ENCODE measurements around the gene CDKN1A. TPM values are rescaled to one million over a fixed set of nuclear protein-coding genes. Genes with fewer than 3 reads are reported as not detected.

CDKN1A gene
- total RNA-seq, 4 donors from 2014 or later: 47.3 to 613 (median 93.3) TPM

DNA sequence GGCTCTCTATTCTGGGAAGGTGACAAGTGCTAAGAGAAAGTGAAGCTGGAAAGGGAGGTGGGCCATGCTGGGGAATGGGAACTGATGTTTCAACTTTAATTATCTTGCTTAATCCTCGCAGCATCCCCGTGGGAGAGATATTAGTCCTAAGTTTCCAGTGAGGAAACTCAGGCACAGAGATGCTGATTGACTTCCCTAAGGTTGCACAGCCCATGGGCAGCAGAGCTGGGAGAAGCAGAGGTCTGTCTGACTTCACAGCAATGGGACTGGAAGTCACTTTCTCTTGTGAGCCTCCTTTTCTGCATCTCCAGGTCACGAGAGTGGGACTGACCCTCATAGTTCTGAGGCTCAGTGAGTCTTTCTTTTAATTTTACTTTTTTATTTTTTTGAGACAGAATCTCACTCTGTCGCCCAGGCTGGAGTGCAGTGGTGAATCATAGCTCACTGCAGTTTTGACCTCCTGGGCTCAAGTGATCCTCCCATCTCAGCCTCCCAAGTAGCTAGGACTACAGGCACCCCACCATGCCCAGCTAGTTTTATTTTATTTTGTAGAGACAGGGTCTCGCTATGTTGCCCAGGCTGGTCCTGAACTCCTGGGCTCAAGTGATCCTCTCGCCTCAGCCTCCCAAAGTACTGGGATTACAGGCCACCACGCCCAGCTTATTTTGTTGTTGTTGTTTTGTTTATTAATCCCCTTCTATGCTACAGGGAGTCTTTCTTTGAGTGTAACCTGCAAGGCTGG, 21.7 kb downstream of the CDKN1A start:
- Histone ChIP-seq H3K27me3 (no peaks in the 10 kb centered on the region), H3K4me1 (no peaks in the 10 kb centered on the region), H3K27ac (replicated peaks in 1 of 4) (no peak overlapping the region), H3K36me3 (no peaks in the 10 kb centered on the region), H3K4me3 (no peak overlapping the region), H3K9me3 (no peaks in the 10 kb centered on the region)
- intact Hi-C loops (cut with DNase I): no loop called here
- DNase-seq (ENCODE audit: extremely low spot score): no peak
- TF ChIP-seq POLR2A (IDR thresholded peaks at IDR 0.05; ENCODE audit: low read depth): no peak
- TF ChIP-seq, protein P1, sequence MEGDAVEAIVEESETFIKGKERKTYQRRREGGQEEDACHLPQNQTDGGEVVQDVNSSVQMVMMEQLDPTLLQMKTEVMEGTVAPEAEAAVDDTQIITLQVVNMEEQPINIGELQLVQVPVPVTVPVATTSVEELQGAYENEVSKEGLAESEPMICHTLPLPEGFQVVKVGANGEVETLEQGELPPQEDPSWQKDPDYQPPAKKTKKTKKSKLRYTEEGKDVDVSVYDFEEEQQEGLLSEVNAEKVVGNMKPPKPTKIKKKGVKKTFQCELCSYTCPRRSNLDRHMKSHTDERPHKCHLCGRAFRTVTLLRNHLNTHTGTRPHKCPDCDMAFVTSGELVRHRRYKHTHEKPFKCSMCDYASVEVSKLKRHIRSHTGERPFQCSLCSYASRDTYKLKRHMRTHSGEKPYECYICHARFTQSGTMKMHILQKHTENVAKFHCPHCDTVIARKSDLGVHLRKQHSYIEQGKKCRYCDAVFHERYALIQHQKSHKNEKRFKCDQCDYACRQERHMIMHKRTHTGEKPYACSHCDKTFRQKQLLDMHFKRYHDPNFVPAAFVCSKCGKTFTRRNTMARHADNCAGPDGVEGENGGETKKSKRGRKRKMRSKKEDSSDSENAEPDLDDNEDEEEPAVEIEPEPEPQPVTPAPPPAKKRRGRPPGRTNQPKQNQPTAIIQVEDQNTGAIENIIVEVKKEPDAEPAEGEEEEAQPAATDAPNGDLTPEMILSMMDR (IDR thresholded peaks at IDR 0.05): no peak
- no peak for TF ChIP-seq EP300 (IDR thresholded peaks at IDR 0.05)
- TF ChIP-seq POLR2AphosphoS5 (IDR thresholded peaks at IDR 0.05): no peak
- 84% methylated on average over 7 of the region's 7 CpGs for WGBS

DNA sequence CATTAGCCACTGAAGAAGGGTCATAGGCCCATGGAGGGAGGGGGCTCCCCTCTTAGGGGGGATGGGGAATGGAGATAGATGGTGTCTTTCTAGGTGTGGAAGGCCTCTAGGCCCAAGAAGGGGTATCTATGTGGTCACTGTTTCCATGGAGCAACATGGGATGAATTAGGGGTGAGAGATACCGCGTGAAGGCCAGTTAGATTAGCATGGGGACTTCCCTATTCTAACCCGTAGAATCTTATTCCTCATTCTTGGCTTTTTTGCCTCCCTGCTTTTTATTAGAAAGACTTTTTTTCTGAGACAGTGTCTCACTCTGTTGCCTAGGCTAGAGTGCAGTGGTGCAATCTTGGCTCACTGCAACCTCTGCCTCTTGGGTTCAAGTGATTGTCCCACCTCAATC, 22.3 kb downstream of the CDKN1A start:
- Histone ChIP-seq H3K27ac (replicated peaks in 1 of 4) (no peak overlapping the region), H3K4me3 (no peak overlapping the region), H3K4me1 (no peaks in the 10 kb centered on the region), H3K27me3 (no peaks in the 10 kb centered on the region), H3K36me3 (no peaks in the 10 kb centered on the region), H3K9me3 (no peaks in the 10 kb centered on the region)
- no peak for DNase-seq (ENCODE audit: extremely low spot score)
- TF ChIP-seq EP300 (IDR thresholded peaks at IDR 0.05): no peak
- TF ChIP-seq POLR2AphosphoS5 (IDR thresholded peaks at IDR 0.05): no peak
- TF ChIP-seq POLR2A (IDR thresholded peaks at IDR 0.05; ENCODE audit: low read depth): no peak
- TF ChIP-seq, protein P1 (IDR thresholded peaks at IDR 0.05): no peak
- WGBS: 59% methylated on average over 3 of the region's 3 CpGs
- intact Hi-C loops (cut with DNase I): no loop called here

DNA sequence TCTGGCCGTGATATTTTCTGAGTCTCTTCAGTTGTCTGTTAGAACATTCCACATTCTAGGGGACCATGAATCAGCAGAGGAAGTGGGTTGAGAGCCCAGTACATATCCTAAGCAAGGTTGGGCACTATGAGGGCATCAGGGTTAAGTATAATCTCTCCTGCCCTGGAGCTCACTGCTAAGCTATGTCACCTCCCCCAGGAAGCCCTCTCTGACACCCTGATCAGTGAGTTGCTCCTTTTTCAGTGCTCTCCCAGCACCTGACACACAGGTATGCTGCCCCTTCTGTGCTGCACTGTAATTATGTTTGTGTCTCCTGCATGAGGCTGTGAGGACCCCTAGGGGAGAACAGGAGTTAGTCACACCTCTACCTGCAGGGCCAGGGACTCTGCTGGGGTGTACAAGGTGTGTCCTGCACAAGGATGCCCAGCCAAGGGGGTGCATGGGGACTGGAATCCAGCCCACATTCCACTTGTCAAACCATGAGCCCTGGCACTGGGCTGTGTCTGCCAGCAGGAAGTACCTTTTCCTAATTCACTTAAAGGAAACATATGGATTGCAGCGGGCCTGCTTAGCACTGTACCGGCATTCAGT, 23.0 kb downstream of the CDKN1A start:
- TF ChIP-seq, protein P1 (IDR thresholded peaks at IDR 0.05): no peak
- TF ChIP-seq EP300 (IDR thresholded peaks at IDR 0.05): no peak
- TF ChIP-seq POLR2AphosphoS5 (IDR thresholded peaks at IDR 0.05): no peak
- no peak for TF ChIP-seq POLR2A (IDR thresholded peaks at IDR 0.05; ENCODE audit: low read depth)
- no peak overlapping the region for H3K4me3 ChIP-seq
- H3K27me3 ChIP-seq: no peaks in the 10 kb centered on the region
- 81% methylated on average over 3 of the region's 3 CpGs for WGBS
- no peaks in the 10 kb centered on the region for H3K9me3 ChIP-seq
- no peaks in the 10 kb centered on the region for H3K36me3 ChIP-seq
- H3K4me1 ChIP-seq: no peaks in the 10 kb centered on the region
- intact Hi-C loops (cut with DNase I): no loop called here
- no peak overlapping the region for H3K27ac ChIP-seq (replicated peaks in 1 of 4)
- no peak for DNase-seq (ENCODE audit: extremely low spot score)

DNA sequence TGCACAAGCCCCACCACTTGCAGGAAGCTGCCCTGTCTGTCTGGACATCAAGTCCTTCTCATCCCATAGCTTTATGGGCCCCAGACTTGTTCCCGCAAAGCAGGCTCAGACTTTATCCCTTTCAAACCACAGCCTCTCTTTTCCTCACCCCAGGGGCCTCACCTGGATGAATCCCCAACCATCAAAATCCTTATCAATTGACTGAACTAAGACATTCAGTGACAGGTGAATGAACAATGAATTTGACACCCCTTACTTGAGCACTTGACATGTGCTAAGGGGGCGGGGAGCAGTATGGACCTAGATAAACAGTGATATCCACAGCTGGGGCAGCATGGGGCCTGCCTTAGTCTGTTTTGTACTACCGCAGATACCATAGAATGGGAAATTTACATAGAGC, 24.1 kb downstream of the CDKN1A start:
- WGBS: 91% methylated on average over 3 of the region's 3 CpGs
- TF ChIP-seq, protein P1 (IDR thresholded peaks at IDR 0.05): no peak
- no peak for TF ChIP-seq POLR2AphosphoS5 (IDR thresholded peaks at IDR 0.05)
- no peak for TF ChIP-seq POLR2A (IDR thresholded peaks at IDR 0.05; ENCODE audit: low read depth)
- TF ChIP-seq EP300 (IDR thresholded peaks at IDR 0.05): no peak
- no peaks in the 10 kb centered on the region for H3K9me3 ChIP-seq
- H3K4me1 ChIP-seq: no peaks in the 10 kb centered on the region
- H3K4me3 ChIP-seq: no peak overlapping the region
- DNase-seq (ENCODE audit: extremely low spot score): no peak
- H3K36me3 ChIP-seq: no peaks in the 10 kb centered on the region
- H3K27ac ChIP-seq (replicated peaks in 1 of 4): no peak overlapping the region
- intact Hi-C loops (cut with DNase I): no loop called here
- H3K27me3 ChIP-seq: no peaks in the 10 kb centered on the region
